A172 (cell line): ENCODE measurements around the gene SMYD4. TPM values are rescaled to one million over a fixed set of nuclear protein-coding genes. Genes with fewer than 3 reads are reported as not detected.

ENCODE experiments used
- DNase-seq: peaks from one replicate; pipeline ENCODE4 v3.0.0-alpha.2; 2015; ENCODE audit warnings: low spot score
- total RNA-seq: library from RNA; depleted of rRNA; stranded (reverse); fragments of >200 nt; shearing (Covaris generic); gene quantifications from 2 replicates; pipeline ENCODE4 v1.2.3, GENCODE V29; 2014; rRNA removed

Gene SMYD4
- total RNA-seq, 1 experiment from 2014 or later, result 7.7 TPM

- DNase-seq, result no peak
Measured at GRCh38 chr17:1732241-1732832, 97.4 kb downstream of the SMYD4 start.

DNA sequence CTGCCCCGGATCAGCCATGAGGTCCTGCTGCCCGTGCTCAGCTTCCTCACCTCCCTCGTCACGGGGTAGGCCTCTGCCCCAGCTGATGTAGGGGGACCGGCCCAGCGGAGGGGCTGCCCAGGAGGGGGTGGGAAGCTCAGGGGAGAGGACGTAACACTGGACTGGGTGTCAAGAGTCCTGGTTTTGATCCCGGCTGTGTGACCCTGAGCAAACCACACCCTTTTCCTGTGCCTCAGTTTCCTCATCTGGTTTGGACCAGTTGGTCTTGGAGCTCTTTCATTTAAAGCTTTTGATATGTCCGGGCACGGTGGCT, 98.6 kb downstream of the SMYD4 start:
- DNase-seq, result no peak

DNA sequence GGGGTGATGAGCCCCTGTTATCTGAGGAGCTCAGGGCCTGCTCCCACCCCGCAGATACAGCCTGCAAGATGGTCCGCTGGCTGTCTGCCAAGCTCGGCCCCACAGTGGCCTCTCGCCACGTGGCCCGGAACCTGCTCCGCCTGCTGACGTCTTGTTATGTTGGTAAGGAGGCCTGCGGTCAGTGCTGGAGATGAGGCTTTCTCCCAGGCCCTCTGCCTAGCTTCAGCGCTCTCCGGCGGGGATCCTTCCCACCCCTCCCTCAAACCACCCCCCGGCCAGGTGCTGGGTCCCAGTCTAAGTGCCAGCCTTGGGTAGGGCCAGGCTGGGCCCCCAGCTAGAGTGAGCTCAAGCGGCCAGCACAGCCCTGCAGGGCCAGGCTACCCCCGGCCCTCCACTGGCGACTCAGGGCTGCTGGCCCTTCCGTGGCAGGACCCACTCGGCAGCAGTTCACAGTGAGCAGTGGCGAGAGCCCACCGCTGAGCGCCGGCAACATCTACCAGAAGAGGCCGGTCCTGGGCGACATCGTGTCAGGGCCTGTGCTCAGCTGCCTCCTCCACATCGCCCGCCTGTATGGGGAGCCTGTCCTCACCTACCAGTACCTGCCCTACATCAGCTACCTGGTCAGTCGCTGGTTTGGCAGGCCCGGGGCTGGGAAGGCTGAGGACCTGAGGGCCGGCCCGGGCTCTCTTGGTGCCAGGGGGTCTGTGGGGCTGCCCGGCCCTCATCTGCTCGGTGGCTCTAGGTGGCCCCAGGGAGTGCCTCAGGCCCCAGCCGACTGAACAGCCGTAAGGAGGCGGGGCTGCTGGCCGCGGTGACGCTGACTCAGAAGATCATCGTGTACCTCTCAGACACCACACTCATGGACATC, 99.1 kb downstream of the SMYD4 start:
- peak; percentile 83 for DNase-seq

DNA sequence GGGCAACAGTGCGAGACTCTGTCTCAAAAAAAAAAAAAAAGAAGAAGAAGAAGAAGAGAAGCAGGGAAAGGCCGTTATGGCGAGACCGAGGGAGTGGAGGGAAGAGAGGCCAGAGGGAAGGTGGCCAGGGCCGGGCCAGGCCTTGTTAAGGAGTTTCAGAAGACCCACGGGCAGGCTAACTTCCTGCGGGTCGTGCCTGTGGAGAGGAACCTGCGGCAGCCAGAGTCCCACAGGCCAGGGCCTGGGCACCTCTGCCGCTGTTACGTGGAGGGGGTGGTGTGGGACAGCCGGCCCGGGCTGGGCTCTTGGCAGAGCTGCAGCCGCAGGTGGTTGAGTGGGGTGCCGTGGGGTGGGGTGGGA, 99.8 kb downstream of the SMYD4 start:
- no peak for DNase-seq

Other genes with a start within 250 kb of the SMYD4 start
- 6.5 and 8.0 TPM in 2 replicates for gene SLC43A2, start 201.1 kb downstream of the SMYD4 start, total RNA-seq
- 1.0 and 1.1 TPM in 2 replicates for gene SCARF1, start 184.2 kb downstream of the SMYD4 start, total RNA-seq
- gene RILP, start 180.0 kb downstream of the SMYD4 start, total RNA-seq, result 5.6 and 20.3 TPM in 2 replicates
- gene PRPF8, start 145.0 kb downstream of the SMYD4 start, total RNA-seq, result 77.9 and 90.5 TPM in 2 replicates
- 0.45 and 0.50 TPM in 2 replicates for gene TLCD2, start 119.5 kb downstream of the SMYD4 start, total RNA-seq
- 22.2 and 25.5 TPM in 2 replicates for gene WDR81, start 105.2 kb downstream of the SMYD4 start, total RNA-seq
- 0.64 and 1.9 TPM in 2 replicates for gene SERPINF2, start 87.0 kb downstream of the SMYD4 start, total RNA-seq
- 11.0 and 13.4 TPM in 2 replicates for gene SERPINF1, start 67.8 kb downstream of the SMYD4 start, total RNA-seq
- gene RPA1, start 103 bp upstream of the SMYD4 start, total RNA-seq, result 41.1 and 46.1 TPM in 2 replicates
- gene RTN4RL1, start 195.4 kb upstream of the SMYD4 start, total RNA-seq, result 1.7 and 2.2 TPM in 2 replicates
- 31.2 and 33.2 TPM in 2 replicates for gene DPH1, start 200.3 kb upstream of the SMYD4 start, total RNA-seq
- 104 and 128 TPM in 2 replicates for gene OVCA2, start 212.1 kb upstream of the SMYD4 start, total RNA-seq
- 7.3 and 12.5 TPM in 2 replicates for gene HIC1, start 225.2 kb upstream of the SMYD4 start, total RNA-seq